WTC11 (cell line): ENCODE measurements around the gene RAPGEF6. TPM values are rescaled to one million over a fixed set of nuclear protein-coding genes. Genes with fewer than 3 reads are reported as not detected.

Experiments used
- ATAC-seq: fragments of 200-7000 bp; cut with Tn5 transposase; 2 replicates; pipeline ENCODE4 v1.10.0; 2021; ENCODE audit warnings: mild to moderate bottlenecking, moderate library complexity
- CTCF ChIA-PET: fragments of 300-600 bp; sonication (Branson Sonifier 250); formaldehyde crosslinking; loops from one replicate; lab custom pipeline; 2021; ENCODE audit warnings: antibody characterized with exemption; lab: Charles Lee
- POLR2A ChIA-PET: fragments of 350-600 bp; sonication (Branson Sonifier 250); formaldehyde crosslinking; loops from one replicate; lab custom pipeline; 2021; ENCODE audit warnings: antibody characterized with exemption; lab: Charles Lee
- DNase-seq: peaks from one replicate; pipeline ENCODE4 v3.0.0; 2021; ENCODE audit warnings: low spot score
- H3K27ac Mint-ChIP-seq: 2 replicates; pipeline ENCODE4 v1.8.0; 2021; ENCODE audit warnings: mixed read lengths
- H3K27me3 Mint-ChIP-seq: 2 replicates; pipeline ENCODE4 v1.8.0; 2021; ENCODE audit warnings: low read depth, mild to moderate bottlenecking, moderate library complexity, mixed read lengths
- H3K36me3 Mint-ChIP-seq: 2 replicates; pipeline ENCODE4 v1.8.0; 2021; ENCODE audit warnings: mixed read lengths
- H3K4me1 Mint-ChIP-seq: 2 replicates; pipeline ENCODE4 v1.8.0; 2022; ENCODE audit warnings: mixed read lengths
- H3K4me3 Mint-ChIP-seq: 2 replicates; pipeline ENCODE4 v1.8.0; 2021; ENCODE audit warnings: mild to moderate bottlenecking, moderate library complexity, mixed read lengths
- H3K9me3 Mint-ChIP-seq: 2 replicates; pipeline ENCODE4 v1.8.0; 2021; ENCODE audit warnings: mixed read lengths
- CBFB ChIP-seq: sonication (generic); formaldehyde crosslinking; IDR thresholded peaks from 2 replicates; pipeline ENCODE4 v1.8.1; 2022; ENCODE audit warnings: mild to moderate bottlenecking, low read depth, missing genetic modification reagents
- ELF4 ChIP-seq: sonication (generic); formaldehyde crosslinking; IDR thresholded peaks from 2 replicates; pipeline ENCODE4 v1.8.1; 2022; ENCODE audit warnings: low read depth, mild to moderate bottlenecking, moderate library complexity, missing genetic modification reagents
- FOXK1 ChIP-seq: sonication (generic); formaldehyde crosslinking; IDR thresholded peaks from 2 replicates; pipeline ENCODE4 v1.8.0; 2022; ENCODE audit warnings: mild to moderate bottlenecking, moderate library complexity, missing genetic modification reagents
- FOXP1 ChIP-seq: sonication (generic); formaldehyde crosslinking; IDR thresholded peaks from 2 replicates; pipeline ENCODE4 v1.8.0; 2022; ENCODE audit warnings: missing genetic modification reagents, mild to moderate bottlenecking, moderate library complexity, borderline replicate concordance
- IRF1 ChIP-seq: sonication (generic); formaldehyde crosslinking; IDR thresholded peaks from 2 replicates; pipeline ENCODE4 v1.8.0; 2023; ENCODE audit warnings: missing genetic modification reagents
- IRF2 ChIP-seq: sonication (generic); formaldehyde crosslinking; IDR thresholded peaks from 2 replicates; pipeline ENCODE4 v1.8.0; 2022; ENCODE audit warnings: low read depth, missing genetic modification reagents, borderline replicate concordance
- NR1H2 ChIP-seq: sonication (generic); formaldehyde crosslinking; IDR thresholded peaks from 2 replicates; pipeline ENCODE4 v1.9.0; 2021; ENCODE audit warnings: mild to moderate bottlenecking, moderate library complexity, missing genetic modification reagents
- NR2C2 ChIP-seq: sonication (generic); formaldehyde crosslinking; IDR thresholded peaks from 2 replicates; pipeline ENCODE4 v1.8.0; 2022; ENCODE audit warnings: mild to moderate bottlenecking, missing genetic modification reagents
- NR3C1 ChIP-seq: sonication (generic); formaldehyde crosslinking; conservative IDR thresholded peaks from 2 replicates; pipeline ENCODE4 v1.8.1; 2023; ENCODE audit warnings: low read depth, mild to moderate bottlenecking, missing genetic modification reagents
- SMAD4 ChIP-seq: sonication (generic); formaldehyde crosslinking; IDR thresholded peaks from 2 replicates; pipeline ENCODE4 v1.8.0; 2022; ENCODE audit warnings: mild to moderate bottlenecking, missing genetic modification reagents
- SP1 ChIP-seq: sonication (generic); formaldehyde crosslinking; conservative IDR thresholded peaks from 2 replicates; pipeline ENCODE4 v1.8.1; 2022; ENCODE audit warnings: missing genetic modification reagents
- STAT6 ChIP-seq: sonication (generic); formaldehyde crosslinking; conservative IDR thresholded peaks from 2 replicates; pipeline ENCODE4 v1.8.1; 2023; ENCODE audit warnings: mild to moderate bottlenecking, low read depth, missing genetic modification reagents, moderate library complexity
- USF2 ChIP-seq: sonication (generic); formaldehyde crosslinking; IDR thresholded peaks from 2 replicates; pipeline ENCODE4 v1.8.1; 2023; ENCODE audit warnings: mild to moderate bottlenecking, missing genetic modification reagents, moderate library complexity
- ZBTB21 ChIP-seq: sonication (generic); formaldehyde crosslinking; IDR thresholded peaks from 2 replicates; pipeline ENCODE4 v1.8.1; 2023; ENCODE audit warnings: mild to moderate bottlenecking, missing genetic modification reagents, borderline replicate concordance
- ZBTB43 ChIP-seq: sonication (generic); formaldehyde crosslinking; IDR thresholded peaks from 2 replicates; pipeline ENCODE4 v1.8.1; 2023; ENCODE audit warnings: mild to moderate bottlenecking, missing genetic modification reagents
- ZNF416 ChIP-seq: fragments of 250-450 bp; sonication (Bioruptor Pico); IDR thresholded peaks from 2 replicates; pipeline ENCODE4 v1.9.0; 2021; ENCODE audit warnings: mild to moderate bottlenecking, inconsistent platforms
- ZNF532 ChIP-seq: fragments of 250-450 bp; sonication (Bioruptor Pico); IDR thresholded peaks from 2 replicates; pipeline ENCODE4 v1.9.0; 2021; ENCODE audit warnings: mild to moderate bottlenecking, borderline replicate concordance
- ZNF671 ChIP-seq: fragments of 250-450 bp; sonication (Bioruptor Pico); IDR thresholded peaks from 2 replicates; pipeline ENCODE4 v1.8.0; 2021; ENCODE audit warnings: mild to moderate bottlenecking
- ZSCAN18 ChIP-seq: fragments of 250-450 bp; sonication (Bioruptor Pico); IDR thresholded peaks from 2 replicates; pipeline ENCODE4 v2.1.2; 2022; ENCODE audit warnings: mild to moderate bottlenecking, moderate library complexity
- total RNA-seq: library from RNA; stranded (reverse); gene quantifications from 3 replicates; pipeline ENCODE4 v1.2.3, GENCODE V29; 2021

Gene RAPGEF6
- total RNA-seq, 1 experiment from 2014 or later = 18.0 TPM

- TF ChIP-seq SMAD4 (CRISPR knock-in tag) = no peak
- TF ChIP-seq, all 79 proteins: peak for 0
These were observed 168.8 kb downstream of the RAPGEF6 start (continued) for GRCh38 chr5:131466171-131466766.

- CTCF ChIA-PET = no interaction called here
- POLR2A ChIA-PET = no interaction called here
These were observed 171.4 kb downstream of the RAPGEF6 start for GRCh38 chr5:131463656-131464055.

GRCh38 chr5:131462454-131462853 lies 172.6 kb downstream of the RAPGEF6 start:
- ATAC-seq = no peak
- Mint-ChIP-seq H3K9me3 (no peaks in the 10 kb centered on the region), H3K4me1 (no peaks in the 10 kb centered on the region), H3K27me3 (no peaks in the 10 kb centered on the region), H3K36me3 (peaks cover 12% of the 10 kb centered on the region), H3K27ac (no peak overlapping the region), H3K4me3 (no peak overlapping the region)
- DNase-seq = no peak
- ChIA-PET CTCF (no interaction called here), POLR2A (no interaction called here)
- no peak for TF ChIP-seq USF2 (CRISPR knock-in tag)
- TF ChIP-seq ZBTB43 (CRISPR knock-in tag) = no peak
- no peak for TF ChIP-seq SP1 (CRISPR knock-in tag)
- TF ChIP-seq ELF4 (CRISPR knock-in tag) = no peak

More at GRCh38 chr5:131463656-131464055, 171.4 kb downstream of the RAPGEF6 start:
- DNase-seq = no peak
- Mint-ChIP-seq H3K36me3 (peaks cover 12% of the 10 kb centered on the region), H3K4me1 (no peaks in the 10 kb centered on the region), H3K4me3 (no peak overlapping the region), H3K9me3 (no peaks in the 10 kb centered on the region), H3K27ac (no peak overlapping the region), H3K27me3 (no peaks in the 10 kb centered on the region)
- no peak for TF ChIP-seq ZNF671 (CRISPR knock-in tag)
- no peak for TF ChIP-seq FOXK1
- no peak for TF ChIP-seq ZNF416
- no peak for TF ChIP-seq NR2C2 (CRISPR knock-in tag)
- TF ChIP-seq IRF1 = no peak
- TF ChIP-seq NR3C1 (CRISPR knock-in tag) = no peak
- no peak for TF ChIP-seq ZBTB21 (CRISPR knock-in tag)
- no peak for TF ChIP-seq NR1H2
- TF ChIP-seq STAT6 (CRISPR knock-in tag) = no peak
- no peak for ATAC-seq

GRCh38 chr5:131461742-131462141 lies 173.3 kb downstream of the RAPGEF6 start:
- CTCF ChIA-PET = no interaction called here
- POLR2A ChIA-PET = no interaction called here

More at GRCh38 chr5:131461742-131462141, 173.3 kb downstream of the RAPGEF6 start:
- TF ChIP-seq FOXP1 (CRISPR knock-in tag) = no peak
- TF ChIP-seq CBFB = no peak
- no peak for TF ChIP-seq ZNF532 (CRISPR knock-in tag)
- no peak for TF ChIP-seq IRF2 (CRISPR knock-in tag)
- TF ChIP-seq ZSCAN18 (CRISPR knock-in tag) = no peak
- TF ChIP-seq, all 79 proteins: peak for 0
- Mint-ChIP-seq H3K36me3 (peaks cover 12% of the 10 kb centered on the region), H3K4me1 (no peaks in the 10 kb centered on the region), H3K27me3 (no peaks in the 10 kb centered on the region), H3K4me3 (no peak overlapping the region), H3K9me3 (no peaks in the 10 kb centered on the region), H3K27ac (no peak overlapping the region)
- no peak for ATAC-seq
- DNase-seq = no peak
